HG02840 (cell line): Measurements from ENCODE around the gene STARD10.

ENCODE experiments used
- ATAC-seq: cut with Tn5 transposase; IDR thresholded peaks from one replicate; pipeline ENCODE4 v1.9.1; 2021; ENCODE audit warnings: mild to moderate bottlenecking, moderate library complexity, moderate number of reproducible peaks; ENCODE audit not compliant: unreplicated experiment, low FRiP score

Gene STARD10

GRCh38 chr11:72767203-72768062 is 26.4 kb downstream of the STARD10 start:
- no peak for ATAC-seq

DNA sequence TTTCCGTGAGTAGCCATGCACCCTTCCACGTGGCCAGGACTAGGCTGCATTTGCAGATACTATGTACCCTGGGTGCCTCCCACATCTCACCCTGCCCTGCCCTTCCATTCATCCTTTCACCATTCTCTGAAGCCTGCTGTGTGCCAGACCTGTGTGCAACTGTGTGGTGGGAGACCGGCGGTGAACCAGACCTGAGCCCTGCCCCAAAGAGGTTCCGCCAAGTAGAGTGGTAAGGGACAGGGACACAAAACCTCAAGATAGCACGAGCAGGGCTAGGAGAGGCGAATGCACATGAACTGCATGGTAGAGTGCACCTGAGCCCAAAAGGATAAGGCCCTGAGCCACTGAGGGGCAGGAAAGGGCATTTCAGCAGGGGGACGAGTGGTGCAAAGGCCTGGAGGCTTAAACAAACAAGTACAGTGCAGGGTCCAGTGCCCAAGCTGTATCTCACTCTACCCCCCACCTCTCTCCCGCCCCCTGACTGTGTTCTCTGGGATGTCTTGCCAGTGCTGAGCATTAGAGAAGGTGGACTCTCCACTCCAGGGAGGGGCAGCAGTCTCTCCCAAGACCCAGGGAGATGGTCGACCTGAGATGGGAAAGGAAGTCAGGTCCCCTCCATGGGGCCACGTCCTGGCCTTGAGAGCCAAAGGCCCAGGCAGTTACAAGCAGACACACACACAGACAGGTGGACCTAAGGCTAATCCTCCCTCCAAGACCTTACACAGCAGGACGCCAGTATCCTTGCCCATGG is 27.5 kb downstream of the STARD10 start:
- ATAC-seq: no peak

GRCh38 chr11:72764503-72764902 is 29.3 kb downstream of the STARD10 start:
- no peak for ATAC-seq

GRCh38 chr11:72763823-72764222 is 30.0 kb downstream of the STARD10 start:
- no peak for ATAC-seq

DNA sequence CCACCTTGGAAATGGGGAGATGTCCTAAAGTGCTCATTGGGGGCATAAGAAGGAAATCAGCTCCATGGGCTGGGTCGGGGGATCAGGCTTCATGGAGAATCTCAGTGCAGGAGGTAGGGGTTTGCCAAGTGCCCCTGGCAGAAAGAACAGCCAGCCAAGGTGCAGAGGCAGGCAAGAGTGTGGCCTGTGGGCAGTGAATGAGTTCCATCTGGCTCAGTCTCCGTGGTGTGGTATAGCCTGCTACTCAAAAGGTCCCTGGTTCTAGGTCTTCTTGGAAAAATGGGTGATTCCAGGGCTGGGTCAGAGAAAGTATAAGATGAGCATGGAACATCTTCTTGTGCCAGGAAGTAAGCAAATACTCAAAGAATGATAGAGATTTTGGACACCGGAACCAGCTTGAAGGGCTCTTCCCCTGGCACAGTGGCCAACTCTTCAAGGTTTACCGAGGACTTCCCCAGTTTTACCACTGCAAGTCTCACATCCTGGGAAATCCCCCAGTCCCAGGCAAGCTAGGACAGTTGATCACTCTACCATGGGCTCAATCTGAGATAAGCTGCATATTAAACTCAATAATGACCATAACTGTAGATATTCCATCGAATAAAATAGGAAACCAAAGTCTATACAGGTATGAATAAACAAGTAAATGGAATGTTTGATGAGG is 31.1 kb downstream of the STARD10 start:
- no peak for ATAC-seq

GRCh38 chr11:72760539-72761405 is 33.1 kb downstream of the STARD10 start:
- ATAC-seq: no peak

DNA sequence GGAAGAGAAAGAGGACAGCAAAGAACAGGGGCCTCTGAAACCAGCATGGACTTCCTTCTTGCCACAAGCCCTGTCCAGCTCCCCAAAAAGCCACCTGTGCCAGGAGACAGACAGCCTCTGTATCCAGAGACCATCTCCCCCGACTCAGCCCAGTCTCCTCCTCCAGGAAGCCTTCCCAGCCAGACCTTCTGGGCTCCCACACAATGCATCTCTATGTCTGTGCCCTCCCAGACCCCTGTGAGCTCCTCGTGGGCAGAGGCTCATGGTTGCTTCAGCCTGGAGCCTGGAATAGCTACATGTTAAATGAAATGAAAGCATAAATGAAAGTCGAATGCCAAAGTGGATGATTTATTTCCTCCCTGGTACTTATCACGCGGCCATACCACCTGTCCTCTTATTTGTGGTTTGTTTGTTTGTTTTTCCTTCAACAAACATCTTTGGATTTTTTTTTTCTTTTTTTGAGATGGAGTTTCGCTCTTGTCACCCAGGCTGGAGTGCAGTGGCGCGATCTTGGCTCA is 34.3 kb downstream of the STARD10 start:
- no peak for ATAC-seq

DNA sequence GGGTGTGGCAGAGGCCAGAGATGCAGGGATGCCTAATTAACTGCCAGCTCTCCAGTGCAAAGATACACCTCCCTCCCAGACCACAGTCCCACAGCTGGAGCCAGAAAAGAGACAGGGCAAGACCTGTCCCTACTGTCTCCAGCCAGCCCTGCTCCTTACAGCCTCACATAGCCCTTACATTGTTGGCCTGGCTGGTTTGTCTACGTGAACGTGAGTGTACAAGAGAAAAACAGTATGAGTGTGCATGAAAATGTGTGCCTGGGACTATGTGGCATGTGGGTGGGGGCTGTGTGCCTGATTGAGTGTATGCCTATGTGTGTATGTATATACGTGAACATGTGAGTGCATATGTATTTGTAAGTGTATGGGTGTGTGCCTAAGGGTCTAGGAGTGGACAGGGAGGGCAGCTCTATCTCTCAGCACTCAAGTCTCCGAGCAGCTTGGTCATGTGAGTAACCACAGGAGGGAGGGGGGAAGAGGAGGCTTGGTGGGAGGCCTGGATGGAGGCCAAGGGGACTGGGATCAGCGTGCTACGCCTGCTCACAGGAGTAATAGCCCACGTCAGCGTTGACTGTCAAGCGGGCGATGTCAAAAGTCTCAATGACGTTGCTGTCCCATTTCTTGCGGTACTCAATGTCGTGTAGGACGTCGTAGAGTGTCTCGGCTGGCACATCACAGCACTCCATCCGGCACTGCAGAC is 35.0 kb downstream of the STARD10 start:
- ATAC-seq: no peak

- no peak for ATAC-seq
Measured at GRCh38 chr11:72758304-72758689, 35.5 kb downstream of the STARD10 start.

DNA sequence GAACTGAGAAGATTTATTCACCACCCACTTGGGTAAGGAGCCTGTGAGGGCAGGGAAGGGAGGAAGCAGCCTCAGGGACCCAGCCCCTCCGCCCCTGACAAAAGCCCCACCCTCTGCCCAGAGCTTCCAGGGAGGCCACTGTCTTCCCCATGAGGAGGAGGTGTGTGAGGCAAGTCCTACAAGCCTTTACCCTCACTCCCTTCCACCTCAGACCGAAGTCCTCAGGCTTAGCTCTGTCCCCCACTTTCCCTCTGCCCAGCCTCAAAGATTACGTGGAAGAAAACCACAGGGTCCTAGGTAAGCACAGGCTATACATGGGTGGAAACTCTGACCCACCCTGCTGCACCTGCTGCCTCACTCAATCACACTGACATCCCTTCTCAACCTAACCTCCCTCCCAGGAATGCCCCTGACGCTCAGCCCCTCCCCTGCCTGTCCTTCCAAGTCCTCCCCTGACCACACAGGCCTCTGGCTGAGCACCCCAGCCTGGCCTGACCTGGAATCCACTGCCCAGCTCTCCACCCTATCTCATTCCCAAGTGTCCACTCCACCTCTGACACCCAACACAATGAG is 38.0 kb downstream of the STARD10 start:
- no peak for ATAC-seq

- no peak for ATAC-seq
Measured at GRCh38 chr11:72754544-72755155, 39.2 kb downstream of the STARD10 start.

DNA sequence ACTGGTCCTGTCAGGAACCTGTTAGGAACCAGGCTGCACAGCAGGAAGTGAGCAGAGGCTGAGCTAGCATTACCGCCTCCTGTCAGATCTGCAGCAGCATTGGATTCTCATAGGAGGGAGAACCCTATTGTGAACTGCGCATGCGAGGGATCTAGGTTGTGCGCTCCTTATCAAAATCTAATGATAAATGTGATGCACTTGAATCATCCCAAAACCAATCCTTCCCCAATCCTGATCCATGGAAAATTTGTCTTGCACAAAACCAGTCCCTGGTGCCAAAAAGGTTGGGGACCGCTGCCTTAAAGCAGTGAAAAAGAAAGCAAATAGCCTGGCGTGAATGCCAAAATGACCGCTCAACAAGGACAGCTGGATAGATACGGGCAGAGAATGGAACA is 39.7 kb downstream of the STARD10 start:
- no peak for ATAC-seq

DNA sequence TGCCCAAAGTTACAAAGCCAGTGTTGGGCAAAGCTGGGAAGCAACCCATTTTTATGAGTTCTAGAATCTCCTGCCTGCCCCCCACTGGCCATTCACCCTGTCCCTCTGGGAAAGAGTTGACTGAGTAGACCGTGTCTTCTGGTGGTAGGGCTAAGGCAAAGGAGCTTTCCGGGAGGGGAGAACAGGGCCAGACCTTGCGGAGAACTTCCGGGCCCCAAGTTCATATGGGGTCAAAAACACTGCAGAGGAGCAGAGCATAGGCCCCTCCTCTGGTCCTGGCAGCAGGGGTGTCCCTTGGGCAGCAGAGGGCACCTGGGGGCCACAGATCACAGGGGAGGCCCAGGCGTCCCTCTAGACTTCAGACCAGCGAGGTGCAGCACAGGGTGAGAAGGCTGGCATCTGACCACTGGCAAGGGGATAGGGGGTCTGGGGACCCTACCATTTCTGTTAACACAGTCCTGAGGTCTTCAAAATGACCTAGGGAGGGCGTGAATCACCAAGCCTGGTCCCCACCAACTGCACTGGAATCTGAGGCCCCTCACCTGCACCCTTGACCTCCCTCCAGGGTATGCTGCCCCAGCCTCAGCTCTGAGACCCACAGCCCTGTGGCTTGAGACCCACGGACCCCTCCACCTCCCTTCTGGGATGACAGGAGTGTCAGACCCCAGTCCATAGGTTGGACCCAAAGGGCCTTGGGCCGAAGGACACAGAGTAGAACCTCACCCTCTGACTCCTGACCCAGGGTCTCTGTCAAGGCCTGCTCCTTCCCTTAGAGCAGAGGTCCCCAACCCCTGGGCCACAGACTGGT is 40.3 kb downstream of the STARD10 start:
- ATAC-seq: no peak

DNA sequence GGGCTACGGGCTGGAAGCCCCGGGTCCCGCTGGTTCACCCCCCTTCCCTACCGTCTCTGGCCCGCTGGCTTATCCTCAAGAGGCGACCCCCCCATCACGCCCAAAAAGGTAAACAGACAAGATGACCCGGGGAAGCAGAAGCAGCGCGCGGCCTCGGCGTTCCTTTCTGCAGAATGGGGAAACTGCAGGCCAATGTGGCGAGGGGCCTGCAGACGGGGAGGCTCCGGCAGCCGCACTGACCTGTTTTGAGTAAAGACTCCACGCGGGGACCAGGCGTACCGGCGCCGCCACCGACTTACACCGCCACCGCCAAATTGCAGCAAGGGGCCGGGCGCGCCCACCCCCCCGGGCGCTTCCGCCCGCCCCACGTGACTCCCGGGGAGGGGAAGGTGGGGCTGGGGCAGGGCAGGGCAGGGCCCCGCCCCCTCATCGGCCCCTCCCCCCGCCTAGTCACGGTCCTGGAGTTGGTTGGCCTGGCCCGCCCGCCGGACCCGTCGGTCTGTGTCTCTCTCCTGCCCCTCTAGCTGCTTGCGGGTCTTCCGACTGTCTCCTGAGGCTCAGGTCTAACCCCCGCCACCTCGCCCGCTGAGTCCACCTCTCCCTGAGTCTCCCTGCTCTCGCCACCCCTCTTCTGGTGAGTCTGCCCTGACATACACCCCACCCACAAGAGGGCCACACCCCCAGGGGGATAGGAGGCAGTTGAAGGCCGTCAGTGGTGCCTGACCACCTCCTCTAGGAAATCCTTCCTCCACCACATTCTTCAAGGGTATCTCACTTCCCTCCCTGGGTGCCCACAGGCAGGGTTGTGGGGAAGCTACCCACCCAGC is 41.5 kb downstream of the STARD10 start, which contains the start of gene ARAP1:
TSS of gene ARAP1 (minus strand) at position 321 of the 827 bp plus-strand sequence. CDS start 25,280 bp downstream, outside the sequence.
- no peak for ATAC-seq

GRCh38 chr11:72751116-72752087 is 42.4 kb downstream of the STARD10 start:
- ATAC-seq: no peak
